ENCODE data around the gene ASTN2. TPM values are rescaled to one million over a fixed set of nuclear protein-coding genes. Genes with fewer than 3 reads are reported as not detected.

ASTN2 gene
- total and polyA plus RNA-seq, 3 donors from 2014 or later: 55.7 to 157 (median 117) TPM

DNA sequence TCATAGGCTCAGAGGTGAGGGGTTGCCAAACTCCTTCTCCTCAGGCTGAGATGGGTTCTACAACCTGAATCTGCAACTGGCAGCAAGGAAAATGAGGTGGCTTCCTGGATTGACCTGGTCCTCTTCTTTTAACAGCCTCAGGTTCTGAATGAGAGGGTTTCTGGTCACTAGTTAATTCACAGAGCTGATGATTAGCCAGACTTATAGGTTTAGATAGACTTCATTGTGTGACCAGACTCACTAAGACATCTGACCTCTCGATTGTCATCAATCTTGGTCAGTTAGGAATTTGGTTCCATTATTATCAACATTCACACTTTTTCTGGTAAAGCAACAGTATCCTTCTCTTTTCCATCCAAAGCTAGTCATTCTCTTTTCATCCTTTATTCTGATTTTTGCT is 1003.4 kb downstream of the ASTN2 start:
- intact Hi-C loops (cut with DNase I; ENCODE audit: low total_unique reads): no loop called here
- 91 to 94% methylated on average over 1 of the region's 1 CpG for whole genome bisulfite sequencing, 2 donors
- H3K4me1 ChIP-seq: no peaks in the 10 kb centered on the region
- H3K9me3 ChIP-seq: no peaks in the 10 kb centered on the region
- no peak for DNase-seq
- H3K27me3 ChIP-seq: no peaks in the 10 kb centered on the region
- TF ChIP-seq CTCF (IDR thresholded peaks at IDR 0.05) (no peak), POLR2A (IDR thresholded peaks at IDR 0.05) (no peak)
- H3K4me3 ChIP-seq: no peak overlapping the region
- no peaks in the 10 kb centered on the region for H3K36me3 ChIP-seq (ENCODE audit: low read depth, missing control alignments)
- no peak overlapping the region for H3K27ac ChIP-seq

GRCh38 chr9:116409638-116410037 is 1005.2 kb downstream of the ASTN2 start:
- H3K36me3 ChIP-seq (ENCODE audit: low read depth, missing control alignments): no peaks in the 10 kb centered on the region
- intact Hi-C loops (cut with DNase I; ENCODE audit: low total_unique reads): no loop called here
- TF ChIP-seq CTCF (IDR thresholded peaks at IDR 0.05) (no peak), POLR2A (IDR thresholded peaks at IDR 0.05) (no peak)

DNA sequence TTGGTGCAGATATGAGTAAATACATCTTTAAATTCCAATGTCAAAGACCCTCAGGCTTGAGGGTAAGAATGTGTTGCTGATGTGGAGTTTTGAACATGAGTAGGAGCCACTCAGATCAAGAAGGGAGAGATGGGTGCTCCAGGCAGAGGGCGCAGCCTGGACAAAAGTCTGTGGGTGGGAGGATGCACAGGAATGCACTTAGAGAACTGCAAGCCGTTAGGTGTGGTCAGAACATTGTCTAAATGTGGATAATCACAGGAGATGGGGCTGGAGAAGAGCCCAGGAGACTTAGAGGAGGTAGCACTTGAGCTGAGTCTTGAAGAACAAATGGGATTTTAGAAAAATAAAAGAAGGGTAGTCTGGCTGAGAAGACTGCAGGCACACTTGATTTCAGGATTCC is 1005.7 kb downstream of the ASTN2 start:
- H3K4me3 ChIP-seq: no peak overlapping the region
- intact Hi-C loops (cut with DNase I; ENCODE audit: low total_unique reads): no loop called here
- DNase-seq: no peak
- no peak overlapping the region for H3K27ac ChIP-seq
- H3K4me1 ChIP-seq: no peaks in the 10 kb centered on the region
- H3K36me3 ChIP-seq (ENCODE audit: low read depth, missing control alignments): no peaks in the 10 kb centered on the region
- TF ChIP-seq CTCF (IDR thresholded peaks at IDR 0.05): no peak
- TF ChIP-seq POLR2A (IDR thresholded peaks at IDR 0.05): no peak
- no peaks in the 10 kb centered on the region for H3K9me3 ChIP-seq
- WGBS, 2 donors: 68 to 78% methylated on average over 2 of the region's 2 CpGs
- no peaks in the 10 kb centered on the region for H3K27me3 ChIP-seq

More at GRCh38 chr9:116409638-116410037, 1005.2 kb downstream of the ASTN2 start:
- Histone ChIP-seq H3K9me3 (no peaks in the 10 kb centered on the region), H3K27me3 (no peaks in the 10 kb centered on the region), H3K27ac (no peak overlapping the region), H3K4me3 (no peak overlapping the region), H3K4me1 (no peaks in the 10 kb centered on the region)
- 82 to 84% methylated on average over 6 of the region's 6 CpGs for WGBS, 2 donors
- DNase-seq: no peak

- intact Hi-C loops (cut with DNase I; ENCODE audit: low total_unique reads): no loop called here
- no peaks in the 10 kb centered on the region for H3K27me3 ChIP-seq
- H3K4me1 ChIP-seq: no peaks in the 10 kb centered on the region
- 77 to 83% methylated on average over 2 of the region's 2 CpGs for WGBS, 2 donors
- DNase-seq: no peak
- H3K4me3 ChIP-seq: no peak overlapping the region
- no peak overlapping the region for H3K27ac ChIP-seq
- H3K36me3 ChIP-seq (ENCODE audit: low read depth, missing control alignments): no peaks in the 10 kb centered on the region
- no peak for TF ChIP-seq CTCF (IDR thresholded peaks at IDR 0.05)
- TF ChIP-seq POLR2A (IDR thresholded peaks at IDR 0.05): no peak
- no peaks in the 10 kb centered on the region for H3K9me3 ChIP-seq
Measured at GRCh38 chr9:116406469-116406868, 1008.4 kb downstream of the ASTN2 start.

DNA sequence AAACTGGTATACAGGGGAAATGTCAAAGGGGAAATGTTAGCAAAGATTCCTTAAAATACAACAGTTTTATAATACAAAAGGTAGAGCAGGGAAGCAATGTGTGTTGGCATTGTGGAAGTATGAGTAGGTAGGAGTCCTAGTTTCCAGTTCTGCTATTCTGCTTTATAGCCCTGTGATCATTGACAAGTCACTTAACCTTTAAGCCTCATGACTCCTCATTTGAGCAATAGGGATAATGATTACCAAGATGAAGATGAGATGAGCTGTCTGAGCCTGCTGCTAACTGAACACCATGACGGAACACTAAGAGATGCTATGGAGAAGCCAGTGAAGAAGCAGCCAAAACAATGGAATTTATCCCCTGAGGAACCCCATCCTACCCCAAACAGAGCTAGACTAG is 1009.5 kb downstream of the ASTN2 start:
- TF ChIP-seq POLR2A (IDR thresholded peaks at IDR 0.05) (no peak), CTCF (IDR thresholded peaks at IDR 0.05) (no peak)
- 97 to 100% methylated on average over 1 of the region's 1 CpG for WGBS, 2 donors
- no peaks in the 10 kb centered on the region for H3K36me3 ChIP-seq (ENCODE audit: low read depth, missing control alignments)
- no peak for DNase-seq
- no peak overlapping the region for H3K4me3 ChIP-seq
- intact Hi-C loops (cut with DNase I; ENCODE audit: low total_unique reads): no loop called here
- H3K9me3 ChIP-seq: no peaks in the 10 kb centered on the region
- no peaks in the 10 kb centered on the region for H3K4me1 ChIP-seq
- no peak overlapping the region for H3K27ac ChIP-seq
- no peaks in the 10 kb centered on the region for H3K27me3 ChIP-seq

All from testis (tissue), 3 donors.